DND-41 (cell line): ENCODE results near the gene SERGEF.

Source experiments
- ATAC-seq: fragments of 200-7000 bp; cut with Tn5 transposase; 3 replicates; pipeline ENCODE4 v1.9.1; 2021; ENCODE audit warnings: low read depth; ENCODE audit not compliant: insufficient read depth
- DNase-seq: peaks from one replicate; pipeline ENCODE4 v3.0.0-alpha.2; 2020
- H2AFZ ChIP-seq: 2 replicates; pipeline ENCODE4 v1.6.0; 2012; ENCODE audit warnings: low read depth, low read length
- H3K27ac ChIP-seq: 2 replicates; pipeline ENCODE4 v1.5.1; 2012; ENCODE audit warnings: low read length, inconsistent platforms
- H3K27me3 ChIP-seq: fragments of 200-600 bp; sonication (generic); 2 replicates; pipeline ENCODE4 v1.6.0; 2012; ENCODE audit warnings: low read length, mild to moderate bottlenecking, inconsistent platforms; ENCODE audit not compliant: insufficient read depth, poor library complexity
- H3K36me3 ChIP-seq: 2 replicates; pipeline ENCODE4 v1.5.1; 2012; ENCODE audit warnings: low read length, inconsistent platforms; ENCODE audit not compliant: insufficient read depth
- H3K4me1 ChIP-seq: 2 replicates; pipeline ENCODE4 v1.5.1; 2012; ENCODE audit warnings: mild to moderate bottlenecking, low read length; ENCODE audit not compliant: insufficient read depth
- H3K4me2 ChIP-seq: 2 replicates; pipeline ENCODE4 v1.6.0; 2012; ENCODE audit warnings: mild to moderate bottlenecking, moderate library complexity, low read length, inconsistent platforms; ENCODE audit not compliant: insufficient read depth
- H3K4me3 ChIP-seq, 2 experiments: fragments of 200-600 bp in 1 of 2; shearing (Covaris generic) in 1 of 2; 2 replicates each; pipeline ENCODE4 v1.5.1; 2012 to 2016; ENCODE audit warnings: inconsistent platforms in 2 of 2, low read length in 2 of 2, mild to moderate bottlenecking in 2 of 2, low read depth in 1 of 2, moderate library complexity in 1 of 2
- H3K79me2 ChIP-seq: 2 replicates; pipeline ENCODE4 v1.6.0; 2012; ENCODE audit warnings: low read length, inconsistent platforms; ENCODE audit not compliant: insufficient read depth
- H3K9ac ChIP-seq: 2 replicates; pipeline ENCODE4 v1.6.0; 2012; ENCODE audit warnings: low read depth, mild to moderate bottlenecking, inconsistent platforms, low read length, moderate library complexity
- H3K9me3 ChIP-seq: 2 replicates; pipeline ENCODE4 v1.5.1; 2012; ENCODE audit warnings: low read length, moderate library complexity, mild to moderate bottlenecking, inconsistent platforms; ENCODE audit not compliant: insufficient read depth, severe bottlenecking
- H4K20me1 ChIP-seq: 2 replicates; pipeline ENCODE4 v1.6.0; 2012; ENCODE audit warnings: low read length; ENCODE audit not compliant: insufficient read depth
- EZH2 ChIP-seq: IDR thresholded peaks from 3 replicates; pipeline ENCODE4 v1.6.1; 2012; ENCODE audit warnings: borderline replicate concordance, low read depth, mild to moderate bottlenecking, moderate library complexity, low read length, inconsistent platforms; ENCODE audit not compliant: severe bottlenecking
- TF ChIP-seq, protein P1 (sequence below): IDR thresholded peaks from 2 replicates; pipeline ENCODE4 v1.5.1; 2012; ENCODE audit warnings: borderline replicate concordance, low read length, moderate library complexity, mild to moderate bottlenecking; ENCODE audit not compliant: poor library complexity, severe bottlenecking; ENCODE audit errors: extremely low read depth

The SERGEF gene

DNA sequence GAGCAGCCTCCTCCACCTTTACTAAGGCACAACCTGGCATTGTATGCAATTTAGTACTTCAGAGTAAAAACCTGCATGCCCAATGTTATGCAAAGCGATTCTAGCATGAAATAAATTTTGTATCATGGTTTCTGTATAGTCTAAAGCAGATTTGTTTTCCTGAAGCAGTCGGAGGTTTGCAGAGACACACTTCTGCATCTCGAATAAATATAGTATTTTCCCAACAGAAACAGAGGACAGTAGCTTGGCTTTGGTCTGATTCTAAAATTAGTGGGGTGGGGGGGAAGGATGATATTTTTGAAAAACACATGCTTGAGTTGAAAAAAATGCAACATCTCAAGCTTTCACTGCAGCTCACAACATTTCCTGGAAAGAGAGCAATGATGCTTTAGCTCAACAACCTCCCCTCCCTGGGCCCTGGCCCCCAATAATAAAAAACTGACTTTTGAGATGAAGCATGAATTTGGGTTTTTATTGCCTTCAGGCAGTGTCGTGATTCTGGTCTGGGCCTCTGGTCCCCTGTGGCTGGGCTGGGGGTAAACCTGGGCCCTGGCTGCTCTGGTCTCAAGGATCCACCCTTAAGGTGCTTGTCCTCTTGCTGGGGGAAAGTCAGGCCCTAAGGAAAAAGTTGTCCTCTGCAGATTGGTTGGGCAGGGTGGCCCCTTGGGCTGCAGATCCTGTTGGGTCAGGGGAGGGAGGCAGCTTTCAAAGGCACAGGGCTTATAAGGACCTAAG is 230.1 kb downstream of the SERGEF start:
- no peaks in the 10 kb centered on the region for H3K36me3 ChIP-seq
- H3K9me3 ChIP-seq = no peaks in the 10 kb centered on the region
- H3K4me3 ChIP-seq = no peak overlapping the region
- no peak overlapping the region for H2AFZ ChIP-seq
- H3K4me2 ChIP-seq = no peak overlapping the region
- H3K27me3 ChIP-seq = no peaks in the 10 kb centered on the region
- H3K27ac ChIP-seq = no peak overlapping the region
- H4K20me1 ChIP-seq = no peaks in the 10 kb centered on the region
- TF ChIP-seq, protein P1, sequence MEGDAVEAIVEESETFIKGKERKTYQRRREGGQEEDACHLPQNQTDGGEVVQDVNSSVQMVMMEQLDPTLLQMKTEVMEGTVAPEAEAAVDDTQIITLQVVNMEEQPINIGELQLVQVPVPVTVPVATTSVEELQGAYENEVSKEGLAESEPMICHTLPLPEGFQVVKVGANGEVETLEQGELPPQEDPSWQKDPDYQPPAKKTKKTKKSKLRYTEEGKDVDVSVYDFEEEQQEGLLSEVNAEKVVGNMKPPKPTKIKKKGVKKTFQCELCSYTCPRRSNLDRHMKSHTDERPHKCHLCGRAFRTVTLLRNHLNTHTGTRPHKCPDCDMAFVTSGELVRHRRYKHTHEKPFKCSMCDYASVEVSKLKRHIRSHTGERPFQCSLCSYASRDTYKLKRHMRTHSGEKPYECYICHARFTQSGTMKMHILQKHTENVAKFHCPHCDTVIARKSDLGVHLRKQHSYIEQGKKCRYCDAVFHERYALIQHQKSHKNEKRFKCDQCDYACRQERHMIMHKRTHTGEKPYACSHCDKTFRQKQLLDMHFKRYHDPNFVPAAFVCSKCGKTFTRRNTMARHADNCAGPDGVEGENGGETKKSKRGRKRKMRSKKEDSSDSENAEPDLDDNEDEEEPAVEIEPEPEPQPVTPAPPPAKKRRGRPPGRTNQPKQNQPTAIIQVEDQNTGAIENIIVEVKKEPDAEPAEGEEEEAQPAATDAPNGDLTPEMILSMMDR = no peak
- TF ChIP-seq EZH2 = no peak
- ATAC-seq = no peak
- DNase-seq = no peak
- no peak overlapping the region for H3K9ac ChIP-seq
- no peaks in the 10 kb centered on the region for H3K4me1 ChIP-seq
- H3K79me2 ChIP-seq = no peaks in the 10 kb centered on the region

DNA sequence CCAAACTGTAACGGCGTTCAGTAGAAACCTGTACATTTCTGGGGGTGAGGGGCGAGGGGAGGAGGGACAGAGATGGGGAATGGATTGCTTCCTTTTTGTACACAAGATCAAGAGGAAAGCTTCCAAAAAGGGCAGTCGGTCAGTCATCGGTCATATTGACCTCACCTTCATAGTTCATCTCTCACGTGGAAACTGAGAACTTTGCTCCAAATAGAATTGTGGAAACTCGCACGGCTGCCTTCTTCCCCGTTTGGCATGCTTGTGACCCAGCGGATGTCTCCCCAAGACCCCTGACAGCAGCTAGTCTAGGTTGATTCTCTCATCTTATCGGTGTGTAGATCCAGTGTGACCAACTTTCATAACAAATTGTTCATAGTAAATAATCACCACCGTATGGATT is 230.7 kb downstream of the SERGEF start:
- H3K79me2 ChIP-seq = no peaks in the 10 kb centered on the region
- H4K20me1 ChIP-seq = no peaks in the 10 kb centered on the region
- no peak for TF ChIP-seq EZH2
- TF ChIP-seq, protein P1 = no peak
- H3K4me3 ChIP-seq = no peak overlapping the region
- H3K4me1 ChIP-seq = no peaks in the 10 kb centered on the region
- no peak overlapping the region for H2AFZ ChIP-seq
- no peak for DNase-seq
- H3K9ac ChIP-seq = no peak overlapping the region
- no peaks in the 10 kb centered on the region for H3K27me3 ChIP-seq
- no peak overlapping the region for H3K27ac ChIP-seq
- no peak overlapping the region for H3K4me2 ChIP-seq
- no peaks in the 10 kb centered on the region for H3K9me3 ChIP-seq
- ATAC-seq = no peak
- H3K36me3 ChIP-seq = no peaks in the 10 kb centered on the region

DNA sequence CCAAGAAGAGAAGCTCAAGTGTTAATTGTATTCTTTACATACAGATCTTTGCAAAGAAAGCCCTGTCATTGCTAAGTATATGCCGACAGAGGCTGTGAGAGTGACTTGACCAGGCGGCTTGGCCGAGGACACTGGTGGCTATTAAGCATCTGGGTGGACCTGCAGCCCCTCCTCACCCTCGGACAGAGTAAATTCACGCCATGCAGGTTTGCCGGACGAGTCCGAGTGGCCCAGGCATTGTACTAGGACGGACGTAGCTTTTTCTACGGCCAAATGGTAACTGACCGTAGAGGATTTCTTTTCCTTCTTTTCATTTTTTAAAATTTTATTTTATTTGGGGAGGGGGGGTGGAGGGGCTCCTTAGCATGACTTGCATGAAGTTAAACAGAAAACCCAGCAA is 231.2 kb downstream of the SERGEF start:
- no peak overlapping the region for H3K27ac ChIP-seq
- DNase-seq = no peak
- no peak for TF ChIP-seq EZH2
- TF ChIP-seq, protein P1 = no peak

More for the DNA sequence above, 231.2 kb downstream of the SERGEF start:
- Histone ChIP-seq H3K79me2 (no peaks in the 10 kb centered on the region), H3K4me3 (no peak overlapping the region), H3K4me1 (no peaks in the 10 kb centered on the region), H2AFZ (no peak overlapping the region), H3K36me3 (no peaks in the 10 kb centered on the region), H3K4me2 (no peak overlapping the region), H4K20me1 (no peaks in the 10 kb centered on the region), H3K27me3 (no peaks in the 10 kb centered on the region), H3K9ac (no peak overlapping the region), H3K9me3 (no peaks in the 10 kb centered on the region)
- no peak for ATAC-seq
